ENCODE results near the gene RNF182.
A peak's percentile ranks its signal among the peaks of the same experiment; 100 is the strongest.
"Not testable (repeated sequence)": the region's sequence is repeated elsewhere in the genome, so short reads cannot be mapped to it uniquely, and the experiment has no call there.

RNF182 gene

GRCh38 chr6:13924949-13925881, at the start of gene RNF182:
TSS of gene RNF182 (plus strand) at chr6:13924952. CDS start at chr6:13977120, 52,168 bp downstream.
- DNase-seq (ENCODE audit: low read depth in 2 of 3, low spot score in 1 of 3), result peak in 2 of 3 donors; percentile 9 to 37

GRCh38 chr6:13877051-13877450, 47.7 kb upstream of the RNF182 start:
- no peak for DNase-seq (ENCODE audit: low read depth in 2 of 3, low spot score in 1 of 3)

- not testable (repeated sequence) for DNase-seq (ENCODE audit: low read depth in 2 of 3, low spot score in 1 of 3)
Measured at GRCh38 chr6:13880061-13880663, 44.6 kb upstream of the RNF182 start.

- no peak for DNase-seq (ENCODE audit: low read depth in 2 of 3, low spot score in 1 of 3)
Measured at GRCh38 chr6:13881621-13882165, 43.1 kb upstream of the RNF182 start.

- no peak for DNase-seq (ENCODE audit: low read depth in 2 of 3, low spot score in 1 of 3)
Measured at GRCh38 chr6:13883966-13884365, 40.8 kb upstream of the RNF182 start.

GRCh38 chr6:13884397-13884796, 40.4 kb upstream of the RNF182 start:
- no peak for DNase-seq (ENCODE audit: low read depth in 2 of 3, low spot score in 1 of 3)

GRCh38 chr6:13885601-13886000, 39.2 kb upstream of the RNF182 start:
- DNase-seq (ENCODE audit: low read depth in 2 of 3, low spot score in 1 of 3), result no peak

GRCh38 chr6:13886949-13887348, 37.8 kb upstream of the RNF182 start:
- DNase-seq (ENCODE audit: low read depth in 2 of 3, low spot score in 1 of 3), result no peak

- no peak for DNase-seq (ENCODE audit: low read depth in 2 of 3, low spot score in 1 of 3)
Measured at GRCh38 chr6:13892017-13892645, 32.6 kb upstream of the RNF182 start.

- no peak for DNase-seq (ENCODE audit: low read depth in 2 of 3, low spot score in 1 of 3)
Measured at GRCh38 chr6:13902922-13903321, 21.8 kb upstream of the RNF182 start.

- DNase-seq (ENCODE audit: low read depth in 2 of 3, low spot score in 1 of 3), result no peak
Measured at GRCh38 chr6:13903364-13903763, 21.4 kb upstream of the RNF182 start.

- no peak for DNase-seq (ENCODE audit: low read depth in 2 of 3, low spot score in 1 of 3)
Measured at GRCh38 chr6:13907001-13907350, 17.8 kb upstream of the RNF182 start.

- no peak for DNase-seq (ENCODE audit: low read depth in 2 of 3, low spot score in 1 of 3)
Measured at GRCh38 chr6:13907614-13908215, 17.0 kb upstream of the RNF182 start.

- peak; percentile 14 to 25 (median 20) for DNase-seq (ENCODE audit: low read depth in 2 of 3, low spot score in 1 of 3)
Measured at GRCh38 chr6:13908955-13909381, 15.8 kb upstream of the RNF182 start.

- no peak for DNase-seq (ENCODE audit: low read depth in 2 of 3, low spot score in 1 of 3)
Measured at GRCh38 chr6:13910443-13910842, 14.3 kb upstream of the RNF182 start.

- no peak for DNase-seq (ENCODE audit: low read depth in 2 of 3, low spot score in 1 of 3)
Measured at GRCh38 chr6:13911337-13911736, 13.4 kb upstream of the RNF182 start.

- DNase-seq (ENCODE audit: low read depth in 2 of 3, low spot score in 1 of 3), result no peak
Measured at GRCh38 chr6:13913226-13914001, 11.3 kb upstream of the RNF182 start.

GRCh38 chr6:13914351-13914750, 10.4 kb upstream of the RNF182 start:
- no peak for DNase-seq (ENCODE audit: low read depth in 2 of 3, low spot score in 1 of 3)

- DNase-seq (ENCODE audit: low read depth in 2 of 3, low spot score in 1 of 3), result no peak
Measured at GRCh38 chr6:13915561-13916229, 9.1 kb upstream of the RNF182 start.

Data from stimulated activated CD4-positive, alpha-beta T cell treated with anti-CD3 and anti-CD28 coated beads, Interleukin-12 subunit alpha, Interleukin-12 subunit beta, amount 100 ng/mL, for 48 hours (primary cell).